CD4-positive, alpha-beta T cell (primary cell): ENCODE measurements around the gene MCM8. TPM values are rescaled to one million over a fixed set of nuclear protein-coding genes. Genes with fewer than 3 reads are reported as not detected.
A peak's percentile ranks its signal among the peaks of the same experiment; 100 is the strongest.

ENCODE experiments used
- ATAC-seq: fragments of 200-7000 bp; cut with Tn5 transposase; one replicate; pipeline ENCODE4 v1.10.0; 2022; ENCODE audit warnings: mild to moderate bottlenecking; ENCODE audit not compliant: poor library complexity
- CTCF ChIA-PET: fragments of 350-600 bp; sonication (Branson Sonifier 250); formaldehyde crosslinking; loops from one replicate; lab custom pipeline; 2021; ENCODE audit warnings: antibody characterized with exemption, inconsistent platforms; lab: Charles Lee
- POLR2A ChIA-PET: fragments of 350-600 bp; sonication (Branson Sonifier 250); formaldehyde crosslinking; loops from one replicate; lab custom pipeline; 2021; ENCODE audit warnings: antibody characterized with exemption, inconsistent platforms; lab: Charles Lee
- DNase-seq, 14 experiments: peaks; one replicate each; pipeline ENCODE4 v3.0.0-alpha.2; 2013 to 2020; ENCODE audit warnings: mixed read lengths in 2 of 14
- H3K27ac ChIP-seq, 2 donors: one replicate each; pipeline versions ENCODE4 v1.5.1 to v1.7.0; 2013; ENCODE audit warnings: low read length in 2 of 2, low read depth in 1 of 2, mild to moderate bottlenecking in 1 of 2
- H3K27me3 ChIP-seq, 2 experiments: 1 replicate in 1 of 2; 2 replicates in 1 of 2; pipeline versions ENCODE4 v1.6.1 to v1.7.0; 2013; ENCODE audit warnings: low read length in 2 of 2, control low read depth in 1 of 2, mild to moderate bottlenecking in 1 of 2, moderate library complexity in 1 of 2; ENCODE audit not compliant: insufficient read depth in 2 of 2, control insufficient read depth in 1 of 2
- H3K36me3 ChIP-seq: one replicate; pipeline ENCODE4 v1.6.1; 2013; ENCODE audit warnings: low read length, control low read depth; ENCODE audit not compliant: insufficient read depth
- H3K4me1 ChIP-seq: one replicate; pipeline ENCODE4 v1.6.1; 2013; ENCODE audit warnings: low read length, control low read depth; ENCODE audit not compliant: insufficient read depth
- H3K4me3 ChIP-seq: one replicate; pipeline ENCODE4 v1.5.1; 2013; ENCODE audit warnings: mild to moderate bottlenecking, low read length, moderate library complexity
- H3K9me3 ChIP-seq, 2 experiments: 1 replicate in 1 of 2; 2 replicates in 1 of 2; pipeline versions ENCODE4 v1.6.1 to v1.7.0; 2013; ENCODE audit warnings: low read length in 2 of 2, mild to moderate bottlenecking in 2 of 2, control low read depth in 1 of 2, moderate library complexity in 1 of 2; ENCODE audit not compliant: control insufficient read depth in 1 of 2, insufficient read depth in 1 of 2
- H3K27ac Mint-ChIP-seq: one replicate; pipeline ENCODE4 v1.8.0; 2020; ENCODE audit warnings: mixed read lengths
- H3K27me3 Mint-ChIP-seq: one replicate; pipeline ENCODE4 v1.8.0; 2021; ENCODE audit warnings: mixed read lengths
- H3K36me3 Mint-ChIP-seq: one replicate; pipeline ENCODE4 v1.8.0; 2021; ENCODE audit warnings: low read depth, mixed read lengths
- H3K4me1 Mint-ChIP-seq: one replicate; pipeline ENCODE4 v1.8.0; 2021; ENCODE audit warnings: low read depth, mixed read lengths
- H3K4me3 Mint-ChIP-seq: one replicate; pipeline ENCODE4 v1.8.0; 2020; ENCODE audit warnings: mild to moderate bottlenecking, mixed read lengths
- H3K9me3 Mint-ChIP-seq: one replicate; pipeline ENCODE4 v1.8.0; 2020; ENCODE audit warnings: mixed read lengths
- CTCF ChIP-seq: fragments of 200-600 bp; IDR thresholded peaks from one replicate; pipeline ENCODE4 v1.8.0; 2022; ENCODE audit warnings: antibody characterized with exemption, mild to moderate bottlenecking
- intact Hi-C, 2 experiments: fragments of 100-400 bp; cut with DNase I in 1 of 2; cut with micrococcal nuclease in 1 of 2; formaldehyde crosslinking; loops; one replicate each; pipeline versions ENCODE4 v1.15.1 to v1.9.0; 2023 to 2025; cut with DNase I, micrococcal nuclease
- total RNA-seq, 174 experiments: library from RNA in 2 of 174; stranded (reverse) in 2 of 174; gene quantifications; one replicate each; pipeline ENCODE4 v1.2.3 and lab custom pipeline; 2021 to 2026

Gene MCM8
- total RNA-seq, 2 experiments from 2014 or later, result 1.4 to 1.7 TPM

GRCh38 chr20:6014017-6014416 is 63.6 kb downstream of the MCM8 start:
- no peak overlapping the region for H3K4me3 Mint-ChIP-seq
- POLR2A ChIA-PET, result interaction anchor here (0.6 kb wide), 1 partner anchor 61 kb away, joined by 3 read pairs; no protein-coding TSS in a partner anchor
- ATAC-seq, result no peak
- peaks cover 91% of the 10 kb centered on the region for H3K36me3 Mint-ChIP-seq
- CTCF ChIA-PET, result no interaction called here
- DNase-seq, result no peak
- Histone ChIP-seq H3K9me3 (no peaks in the 10 kb centered on the region), H3K27me3 (no peaks in the 10 kb centered on the region), H3K4me1 (no peaks in the 10 kb centered on the region), H3K4me3 (no peak overlapping the region), H3K36me3 (peaks cover 57% of the 10 kb centered on the region), H3K27ac (no peak overlapping the region)
- no peaks in the 10 kb centered on the region for H3K9me3 Mint-ChIP-seq
- peaks cover 57% of the 10 kb centered on the region for H3K4me1 Mint-ChIP-seq
- no peak for TF ChIP-seq CTCF
- H3K27ac Mint-ChIP-seq, result peak overlapping the region; percentile 40
- no peaks in the 10 kb centered on the region for H3K27me3 Mint-ChIP-seq
- intact Hi-C loops, result loop anchor here in 1 of 2 experiments (5.0 kb wide), 1 partner anchor 63 kb away; no protein-coding TSS in a partner anchor

- intact Hi-C loops, result loop anchor here in 1 of 2 experiments (5.0 kb wide), 1 partner anchor 62 kb away; no protein-coding TSS in a partner anchor
- ATAC-seq, result no peak
- Mint-ChIP-seq H3K4me3 (no peak overlapping the region), H3K9me3 (no peaks in the 10 kb centered on the region), H3K27ac (no peak overlapping the region), H3K27me3 (no peaks in the 10 kb centered on the region), H3K4me1 (peaks cover 57% of the 10 kb centered on the region), H3K36me3 (peaks cover 88% of the 10 kb centered on the region)
- Histone ChIP-seq H3K27me3 (no peaks in the 10 kb centered on the region), H3K36me3 (peaks cover 54% of the 10 kb centered on the region), H3K4me1 (no peaks in the 10 kb centered on the region), H3K27ac (no peak overlapping the region), H3K9me3 (no peaks in the 10 kb centered on the region), H3K4me3 (no peak overlapping the region)
- ChIA-PET CTCF (interaction anchor here (0.9 kb wide), 1 partner anchor 480 kb away, joined by 3 read pairs; no protein-coding TSS in a partner anchor), POLR2A (no interaction called here)
- no peak for TF ChIP-seq CTCF
- DNase-seq, result no peak
These were observed 64.5 kb downstream of the MCM8 start for GRCh38 chr20:6014957-6015356.

GRCh38 chr20:6017467-6017866 is 67.0 kb downstream of the MCM8 start:
- H3K9me3 Mint-ChIP-seq, result no peaks in the 10 kb centered on the region
- ATAC-seq (no peak), DNase-seq (no peak)
- no peak for TF ChIP-seq CTCF
- H3K4me1 Mint-ChIP-seq, result peaks cover 49% of the 10 kb centered on the region
- no peak overlapping the region for H3K4me3 Mint-ChIP-seq
- no peaks in the 10 kb centered on the region for H3K9me3 ChIP-seq
- H3K27ac Mint-ChIP-seq, result peak overlapping the region; percentile 1
- H3K4me1 ChIP-seq, result no peaks in the 10 kb centered on the region
- H3K27ac ChIP-seq, result no peak overlapping the region
- no peaks in the 10 kb centered on the region for H3K27me3 Mint-ChIP-seq
- CTCF ChIA-PET, result no interaction called here
- POLR2A ChIA-PET, result no interaction called here
- H3K36me3 Mint-ChIP-seq, result peaks cover 78% of the 10 kb centered on the region
- H3K4me3 ChIP-seq, result no peak overlapping the region
- H3K27me3 ChIP-seq, result no peaks in the 10 kb centered on the region
- intact Hi-C loops, result no loop called here
- H3K36me3 ChIP-seq, result peaks cover 33% of the 10 kb centered on the region
